Measurements from ENCODE around the gene GIMAP2.

GRCh38 chr7:150732786-150733481 is 47.4 kb downstream of the GIMAP2 start:
- TF ChIP-seq CTCF (IDR thresholded peaks at IDR 0.05) = no peak
- no peak for TF ChIP-seq POLR2A (IDR thresholded peaks at IDR 0.05)
